SK-N-SH (cell line): ENCODE results near the gene CCDC106. TPM values are rescaled to one million over a fixed set of nuclear protein-coding genes. Genes with fewer than 3 reads are reported as not detected.

Experiments used
- CTCF ChIA-PET: fragments of 300-600, 350-600 bp; formaldehyde crosslinking; extraction: SDS; loops from one replicate; lab custom pipeline; 2021; lab: Yijun Ruan, JAX
- POLR2A ChIA-PET: fragments of 350-600 bp; sonication (Branson Sonifier 250); formaldehyde crosslinking; extraction: SDS; loops from one replicate; lab custom pipeline; 2020; ENCODE audit warnings: antibody characterized with exemption, inconsistent platforms; lab: Yijun Ruan, JAX
- DNase-seq: peaks from one replicate; pipeline ENCODE4 v3.0.0; 2012
- H2AFZ ChIP-seq: fragments of 200-600 bp; sonication (generic); 2 replicates; pipeline ENCODE4 v1.8.1; 2016; ENCODE audit warnings: antibody characterized with exemption, mild to moderate bottlenecking, low read depth
- H3F3A ChIP-seq: fragments of 200-600 bp; sonication (generic); replicated peaks from 2 replicates; pipeline ENCODE3; 2016; ENCODE audit warnings: antibody characterized with exemption, mild to moderate bottlenecking; ENCODE audit not compliant: insufficient read depth
- H3K27ac ChIP-seq, 2 experiments: fragments of 200-500 bp in 1 of 2; fragments of 200-600 bp in 1 of 2; sonication (Bioruptor generic) in 1 of 2; sonication (generic), shearing (Covaris generic) in 1 of 2; 2 replicates each; pipeline versions ENCODE4 v1.5.1 to v1.6.1; 2014 to 2016; ENCODE audit warnings: low read depth in 2 of 2, inconsistent platforms in 1 of 2, low read length in 1 of 2, mild to moderate bottlenecking in 1 of 2, mixed read lengths in 1 of 2
- H3K27me3 ChIP-seq: fragments of 200-600 bp; sonication (generic), shearing (Covaris generic); 2 replicates; pipeline ENCODE4 v1.6.1; 2016; ENCODE audit warnings: mixed run types; ENCODE audit not compliant: insufficient read depth
- H3K36me3 ChIP-seq, 2 experiments: fragments of 200-500 bp in 1 of 2; fragments of 200-600 bp in 1 of 2; sonication (Bioruptor generic) in 1 of 2; sonication (generic) in 1 of 2; replicated peaks in 1 of 2; 2 replicates each; pipeline versions ENCODE3 to v1.5.1; 2014 to 2016; ENCODE audit warnings: low read length in 1 of 2, mild to moderate bottlenecking in 1 of 2; ENCODE audit not compliant: insufficient read depth in 2 of 2, control insufficient read depth in 1 of 2
- H3K4me1 ChIP-seq, 2 experiments: fragments of 200-500 bp in 1 of 2; fragments of 200-600 bp in 1 of 2; sonication (Bioruptor generic) in 1 of 2; sonication (generic), shearing (Covaris generic) in 1 of 2; 2 replicates each; pipeline versions ENCODE4 v1.5.1 to v1.6.1; 2014 to 2016; ENCODE audit warnings: low read depth in 1 of 2, low read length in 1 of 2, mixed run types in 1 of 2; ENCODE audit not compliant: insufficient read depth in 2 of 2, control insufficient read depth in 1 of 2
- H3K4me2 ChIP-seq: fragments of 200-600 bp; sonication (generic), shearing (Covaris generic); 2 replicates; pipeline ENCODE4 v1.6.1; 2017; ENCODE audit warnings: mixed run types
- H3K4me3 ChIP-seq, 2 experiments: fragments of 200-500 bp in 1 of 2; fragments of 200-600 bp in 1 of 2; sonication (Bioruptor generic) in 1 of 2; sonication (generic), shearing (Covaris generic) in 1 of 2; 2 replicates each; pipeline versions ENCODE4 v1.5.1 to v1.8.1; 2014 to 2016; ENCODE audit warnings: low read depth in 2 of 2, inconsistent platforms in 1 of 2, low read length in 1 of 2, mild to moderate bottlenecking in 1 of 2, mixed read lengths in 1 of 2, moderate library complexity in 1 of 2
- H3K79me2 ChIP-seq: fragments of 200-600 bp; sonication (generic); 2 replicates; pipeline ENCODE4 v1.8.1; 2017; ENCODE audit warnings: mild to moderate bottlenecking; ENCODE audit not compliant: insufficient read depth
- H3K9ac ChIP-seq: fragments of 200-600 bp; sonication (generic); 2 replicates; pipeline ENCODE4 v1.6.1; 2017; ENCODE audit warnings: mixed run types
- H3K9me2 ChIP-seq: fragments of 200-600 bp; sonication (generic); 2 replicates; pipeline ENCODE4 v1.6.1; 2017; ENCODE audit warnings: mixed run types
- H3K9me3 ChIP-seq: fragments of 200-600 bp; sonication (generic); 2 replicates; pipeline ENCODE4 v1.6.1; 2017; ENCODE audit warnings: mixed run types, mild to moderate bottlenecking, moderate library complexity
- H4K20me1 ChIP-seq: fragments of 200-600 bp; sonication (generic); 2 replicates; pipeline ENCODE4 v1.6.1; 2017; ENCODE audit warnings: mild to moderate bottlenecking, mixed run types; ENCODE audit not compliant: insufficient read depth
- MXI1 ChIP-seq: IDR thresholded peaks from 2 replicates; pipeline ENCODE4 v1.6.1; 2012; ENCODE audit warnings: mild to moderate bottlenecking, low read depth, low read length, improper control_type of control experiment
- NFIC ChIP-seq: IDR thresholded peaks from 2 replicates; pipeline ENCODE4 v1.4.0; 2012; ENCODE audit warnings: borderline replicate concordance
- POLR2AphosphoS5 ChIP-seq: IDR thresholded peaks from 2 replicates; pipeline ENCODE4 v1.6.1; 2012; ENCODE audit warnings: low read depth, low read length
- RFX5 ChIP-seq: IDR thresholded peaks from 2 replicates; pipeline ENCODE4 v1.6.1; 2012; ENCODE audit warnings: mild to moderate bottlenecking, improper control_type of control experiment, low read length
- TAF1 ChIP-seq: IDR thresholded peaks from 2 replicates; pipeline ENCODE4 v1.6.1; 2012; ENCODE audit warnings: low read depth, mild to moderate bottlenecking, low read length, moderate library complexity, borderline replicate concordance
- WGBS: methylation state at CpG from one replicate; pipeline ENCODE4 v1.1.6; 2017; ENCODE audit warnings: low lambda C conversion rate; 5-methylcytosine and 5-hydroxymethylcytosine counted together
- polyA plus RNA-seq, 3 experiments: library from polyadenylated mRNA; depleted of rRNA; stranded (reverse); fragments of >200 nt; gene quantifications; 2 replicates each; pipeline ENCODE4 v1.2.3, GENCODE V29; 2012
- TF ChIP-seq, protein P1 (sequence below): IDR thresholded peaks from 2 replicates; pipeline ENCODE4 v1.4.0; 2012; ENCODE audit warnings: low read depth, borderline replicate concordance
- TF ChIP-seq, protein P2 (sequence below): fragments of 150-350 bp; IDR thresholded peaks from 2 replicates; pipeline ENCODE4 v1.6.1; 2016; ENCODE audit warnings: mild to moderate bottlenecking, low read depth, low read length
- TF ChIP-seq, protein P3 (sequence below): IDR thresholded peaks from 2 replicates; pipeline ENCODE4 v1.4.0; 2012; ENCODE audit warnings: low read depth
- TF ChIP-seq, protein P4 (sequence below): fragments of 200-600 bp; sonication (generic); IDR thresholded peaks from 2 replicates; pipeline ENCODE4 v1.6.1; 2017; ENCODE audit warnings: antibody characterized with exemption, mild to moderate bottlenecking, moderate library complexity

Gene CCDC106
- polyA plus RNA-seq, 1 of the 3 experiments (the other 2 are of a cell fraction): 27.1 TPM

DNA sequence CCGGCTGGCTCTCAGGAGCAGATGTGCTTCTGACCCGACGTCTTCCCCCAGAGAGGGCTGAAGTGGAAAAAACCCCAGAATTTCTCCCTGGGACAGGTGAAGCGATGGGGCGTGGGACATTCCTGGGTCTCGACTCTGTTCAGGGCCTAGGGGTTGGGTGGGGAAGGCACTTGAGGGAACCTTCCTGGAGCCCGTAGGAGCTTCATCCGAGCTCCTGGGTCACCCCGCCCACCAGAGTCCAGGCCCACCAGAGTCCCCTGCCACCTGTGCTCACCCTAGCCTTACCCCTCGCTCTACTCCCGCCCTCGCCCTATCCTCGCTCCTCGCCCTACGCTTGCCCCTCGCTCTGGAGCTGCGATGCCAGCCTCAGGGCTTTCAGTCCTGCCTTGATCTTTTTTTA is 50.2 kb downstream of the CCDC106 start:
- Histone ChIP-seq H3K9ac (no peak overlapping the region), H3K9me3 (no peaks in the 10 kb centered on the region)

DNA sequence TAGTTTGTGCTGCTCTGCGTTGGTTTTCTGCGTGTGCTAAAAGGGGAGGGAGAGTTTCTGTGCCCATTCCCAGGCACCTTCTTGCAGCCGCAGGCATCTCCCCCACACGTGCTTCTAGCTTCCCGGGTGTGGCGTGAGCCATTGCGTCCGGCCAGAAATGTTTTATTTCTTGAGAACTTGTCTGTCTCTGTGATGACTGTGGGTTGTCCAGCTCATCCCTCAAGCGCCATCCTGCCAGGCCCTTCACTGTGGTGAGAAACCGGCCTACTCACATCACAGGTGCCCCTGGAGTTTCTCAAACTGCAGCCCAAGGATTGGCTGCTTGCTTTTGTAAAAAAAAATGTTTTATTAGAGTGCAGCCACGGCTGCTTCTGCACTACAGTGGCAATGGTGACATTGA is 51.2 kb downstream of the CCDC106 start:
- H3K36me3 ChIP-seq: peaks cover 0 to 42% of the 10 kb centered on the region in 2 experiments
- no peaks in the 10 kb centered on the region for H4K20me1 ChIP-seq
- POLR2A ChIA-PET: interaction anchor here (0.7 kb wide), 1 partner anchor 1601 kb away, joined by 3 read pairs; no protein-coding TSS in a partner anchor
- H3K27me3 ChIP-seq: no peaks in the 10 kb centered on the region
- H3K9ac ChIP-seq: no peak overlapping the region
- no peaks in the 10 kb centered on the region; a peak in 1 of 4 replicates for H3K4me1 ChIP-seq
- H3K27ac ChIP-seq: no peak overlapping the region
- H3K9me3 ChIP-seq: no peaks in the 10 kb centered on the region
- TF ChIP-seq POLR2AphosphoS5 (no peak), NFIC (no peak)
- TF ChIP-seq, protein P1, sequence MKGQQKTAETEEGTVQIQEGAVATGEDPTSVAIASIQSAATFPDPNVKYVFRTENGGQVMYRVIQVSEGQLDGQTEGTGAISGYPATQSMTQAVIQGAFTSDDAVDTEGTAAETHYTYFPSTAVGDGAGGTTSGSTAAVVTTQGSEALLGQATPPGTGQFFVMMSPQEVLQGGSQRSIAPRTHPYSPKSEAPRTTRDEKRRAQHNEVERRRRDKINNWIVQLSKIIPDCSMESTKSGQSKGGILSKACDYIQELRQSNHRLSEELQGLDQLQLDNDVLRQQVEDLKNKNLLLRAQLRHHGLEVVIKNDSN: no peak
- TF ChIP-seq, protein P2, sequence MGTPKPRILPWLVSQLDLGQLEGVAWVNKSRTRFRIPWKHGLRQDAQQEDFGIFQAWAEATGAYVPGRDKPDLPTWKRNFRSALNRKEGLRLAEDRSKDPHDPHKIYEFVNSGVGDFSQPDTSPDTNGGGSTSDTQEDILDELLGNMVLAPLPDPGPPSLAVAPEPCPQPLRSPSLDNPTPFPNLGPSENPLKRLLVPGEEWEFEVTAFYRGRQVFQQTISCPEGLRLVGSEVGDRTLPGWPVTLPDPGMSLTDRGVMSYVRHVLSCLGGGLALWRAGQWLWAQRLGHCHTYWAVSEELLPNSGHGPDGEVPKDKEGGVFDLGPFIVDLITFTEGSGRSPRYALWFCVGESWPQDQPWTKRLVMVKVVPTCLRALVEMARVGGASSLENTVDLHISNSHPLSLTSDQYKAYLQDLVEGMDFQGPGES: no peak
- CTCF ChIA-PET: no interaction called here
- no peaks in the 10 kb centered on the region for H3K9me2 ChIP-seq
- H2AFZ ChIP-seq: no peak overlapping the region
- no peaks in the 10 kb centered on the region for H3K79me2 ChIP-seq
- no peak overlapping the region for H3K4me3 ChIP-seq
- no peaks in the 10 kb centered on the region for H3F3A ChIP-seq
- DNase-seq: no peak
- no peak overlapping the region for H3K4me2 ChIP-seq
- 92% methylated on average over 11 of the region's 11 CpGs for WGBS

More for the DNA sequence above, 50.2 kb downstream of the CCDC106 start:
- no peaks in the 10 kb centered on the region for H3K79me2 ChIP-seq
- H3K36me3 ChIP-seq: peaks cover 0 to 47% of the 10 kb centered on the region in 2 experiments
- H3K4me3 ChIP-seq: no peak overlapping the region
- H2AFZ ChIP-seq: no peak overlapping the region
- H3F3A ChIP-seq: no peaks in the 10 kb centered on the region
- H3K27me3 ChIP-seq: no peaks in the 10 kb centered on the region
- DNase-seq: no peak
- no peaks in the 10 kb centered on the region; a peak in 1 of 4 replicates for H3K4me1 ChIP-seq
- H3K4me2 ChIP-seq: no peak overlapping the region
- 98% methylated on average over 11 of the region's 17 CpGs for WGBS
- ChIA-PET POLR2A (no interaction called here), CTCF (no interaction called here)
- H4K20me1 ChIP-seq: no peaks in the 10 kb centered on the region
- no peaks in the 10 kb centered on the region for H3K9me2 ChIP-seq
- H3K27ac ChIP-seq: no peak overlapping the region
- TF ChIP-seq RFX5 (no peak), TAF1 (no peak), MXI1 (no peak)
- TF ChIP-seq, protein P3, sequence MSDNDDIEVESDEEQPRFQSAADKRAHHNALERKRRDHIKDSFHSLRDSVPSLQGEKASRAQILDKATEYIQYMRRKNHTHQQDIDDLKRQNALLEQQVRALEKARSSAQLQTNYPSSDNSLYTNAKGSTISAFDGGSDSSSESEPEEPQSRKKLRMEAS: no peak
- TF ChIP-seq, protein P4, sequence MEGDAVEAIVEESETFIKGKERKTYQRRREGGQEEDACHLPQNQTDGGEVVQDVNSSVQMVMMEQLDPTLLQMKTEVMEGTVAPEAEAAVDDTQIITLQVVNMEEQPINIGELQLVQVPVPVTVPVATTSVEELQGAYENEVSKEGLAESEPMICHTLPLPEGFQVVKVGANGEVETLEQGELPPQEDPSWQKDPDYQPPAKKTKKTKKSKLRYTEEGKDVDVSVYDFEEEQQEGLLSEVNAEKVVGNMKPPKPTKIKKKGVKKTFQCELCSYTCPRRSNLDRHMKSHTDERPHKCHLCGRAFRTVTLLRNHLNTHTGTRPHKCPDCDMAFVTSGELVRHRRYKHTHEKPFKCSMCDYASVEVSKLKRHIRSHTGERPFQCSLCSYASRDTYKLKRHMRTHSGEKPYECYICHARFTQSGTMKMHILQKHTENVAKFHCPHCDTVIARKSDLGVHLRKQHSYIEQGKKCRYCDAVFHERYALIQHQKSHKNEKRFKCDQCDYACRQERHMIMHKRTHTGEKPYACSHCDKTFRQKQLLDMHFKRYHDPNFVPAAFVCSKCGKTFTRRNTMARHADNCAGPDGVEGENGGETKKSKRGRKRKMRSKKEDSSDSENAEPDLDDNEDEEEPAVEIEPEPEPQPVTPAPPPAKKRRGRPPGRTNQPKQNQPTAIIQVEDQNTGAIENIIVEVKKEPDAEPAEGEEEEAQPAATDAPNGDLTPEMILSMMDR: no peak
